ENCODE results near the gene PLCG1.

Gene PLCG1

GRCh38 chr20:41180599-41181333 lies 43.4 kb downstream of the PLCG1 start:
- DNase-seq (ENCODE audit: low read depth) = no peak

DNA sequence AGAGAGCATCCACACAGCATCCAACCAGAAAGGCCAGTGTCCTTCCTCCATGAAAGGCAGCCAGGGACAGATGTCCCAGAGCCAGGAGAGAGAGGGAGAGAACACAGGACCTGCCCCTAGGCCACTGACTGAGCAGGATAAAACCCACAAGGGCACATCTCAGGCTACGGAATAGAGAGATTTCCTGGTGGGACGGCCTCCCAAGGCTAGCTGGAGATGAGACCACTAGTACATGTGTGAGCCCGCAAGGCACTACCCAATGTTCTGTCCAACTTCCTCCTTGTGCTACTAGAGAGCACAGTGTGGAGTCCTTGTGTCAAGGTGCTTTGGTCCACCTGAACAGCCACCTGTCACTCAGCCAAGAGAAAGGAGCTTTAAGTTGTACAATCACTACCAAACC lies 44.2 kb downstream of the PLCG1 start:
- DNase-seq (ENCODE audit: low read depth) = no peak

GRCh38 chr20:41182296-41183212 lies 45.2 kb downstream of the PLCG1 start:
- DNase-seq (ENCODE audit: low read depth) = no peak

DNA sequence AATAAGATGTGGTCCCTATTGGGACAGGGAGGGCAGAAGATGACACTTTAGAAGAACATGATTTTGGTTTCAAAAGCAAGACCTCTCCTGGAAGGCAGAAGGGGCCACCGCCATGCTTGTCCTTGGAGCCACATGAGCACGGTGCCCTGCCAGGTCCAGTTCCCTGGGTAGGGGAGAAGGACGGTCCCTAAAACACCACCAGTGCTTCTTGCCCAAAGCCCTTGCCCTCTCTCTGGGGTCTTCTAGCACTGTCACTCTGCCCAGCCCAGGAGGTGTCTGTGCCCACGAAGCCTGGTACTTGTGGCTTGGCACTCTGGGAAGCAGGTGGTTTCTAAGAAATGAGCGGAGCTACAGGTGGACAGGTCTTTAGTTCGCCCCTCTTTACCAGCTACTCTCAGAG lies 46.0 kb downstream of the PLCG1 start:
- no peak for DNase-seq (ENCODE audit: low read depth)

DNA sequence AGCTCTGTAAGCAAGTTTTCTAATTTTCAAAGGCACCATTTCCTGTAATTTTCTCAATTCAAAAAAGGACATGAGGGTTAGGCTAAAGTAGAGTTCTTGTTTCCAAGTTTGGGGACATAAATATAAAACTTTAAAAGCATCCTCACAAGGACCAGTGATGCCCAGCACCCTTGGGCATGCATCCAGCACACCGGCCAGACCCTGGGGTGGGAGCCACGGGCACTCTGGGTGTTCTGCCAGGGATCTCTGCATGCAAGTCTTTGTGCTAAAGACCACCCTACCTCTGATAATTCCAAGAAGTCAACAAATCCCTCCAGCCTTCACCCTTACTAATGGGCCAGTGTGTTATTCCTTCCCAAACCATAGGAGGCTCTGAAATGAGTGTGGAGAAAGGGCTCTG lies 46.5 kb downstream of the PLCG1 start:
- DNase-seq (ENCODE audit: low read depth) = no peak

- DNase-seq (ENCODE audit: low read depth) = no peak
These were observed 47.8 kb downstream of the PLCG1 start for GRCh38 chr20:41185013-41185757.

DNA sequence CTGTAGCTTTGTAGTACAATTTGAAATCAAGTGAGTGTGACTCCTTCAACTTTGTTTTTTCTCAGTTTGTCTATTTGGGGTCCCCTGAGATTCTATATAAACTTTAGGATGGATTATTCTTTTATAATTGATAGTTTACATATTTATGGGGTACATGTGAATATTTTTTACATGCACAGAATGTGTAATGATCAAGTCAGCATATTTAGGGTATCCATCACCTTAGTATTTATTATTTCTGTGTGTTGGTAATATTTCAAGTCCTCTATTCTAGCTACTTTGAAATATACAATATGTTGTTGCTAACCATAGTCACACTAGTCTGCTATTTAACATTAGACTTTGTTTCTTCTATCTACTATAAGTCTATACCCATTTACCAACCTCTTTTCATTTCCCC lies 50.3 kb downstream of the PLCG1 start:
- no peak for DNase-seq (ENCODE audit: low read depth)

DNA sequence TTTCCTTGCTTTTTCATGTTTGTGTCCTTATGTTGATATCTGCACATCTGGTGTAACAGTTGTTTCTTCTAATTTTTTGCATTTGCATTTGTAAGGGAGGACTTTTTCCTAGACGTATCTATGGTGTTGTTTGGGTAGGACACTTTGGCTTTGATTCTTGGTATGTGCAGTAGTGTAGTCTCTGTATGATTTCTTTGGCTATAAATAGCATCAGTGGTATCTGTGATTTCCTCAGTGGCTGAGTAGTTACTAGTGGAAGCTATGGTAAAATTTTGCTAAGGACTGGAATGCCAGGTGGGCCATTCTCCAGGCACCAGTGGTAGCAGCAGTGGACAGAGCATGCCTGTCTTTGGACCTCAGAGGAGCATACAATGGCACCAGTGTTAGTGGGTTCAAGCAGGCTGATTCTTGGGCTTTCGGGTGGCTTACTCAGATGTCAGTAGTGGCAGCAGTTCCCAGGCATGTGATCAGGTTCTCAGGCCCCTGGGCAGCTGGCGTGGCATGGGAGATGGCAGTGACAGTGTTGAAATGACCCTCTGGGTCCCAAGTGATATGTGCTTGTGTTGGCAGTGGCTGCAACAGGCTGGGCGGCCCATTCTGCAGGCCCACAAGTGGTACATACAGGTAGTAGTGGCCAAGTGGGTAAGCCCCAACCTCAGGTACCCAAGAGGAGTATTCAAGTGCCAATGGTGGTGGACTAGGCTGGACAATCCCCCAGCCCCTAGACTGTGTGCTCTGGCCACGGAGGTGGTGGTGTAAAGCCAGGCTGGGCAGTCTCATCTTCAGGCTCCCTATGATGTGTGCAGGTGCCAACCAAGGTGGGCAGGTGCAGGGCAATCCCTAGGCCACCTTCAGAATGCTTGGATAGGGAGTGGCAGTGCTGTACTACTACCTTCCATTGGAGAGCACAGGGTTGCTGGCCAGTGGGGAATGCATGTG lies 54.5 kb downstream of the PLCG1 start:
- no peak for DNase-seq (ENCODE audit: low read depth)

GRCh38 chr20:41192575-41192974 lies 55.2 kb downstream of the PLCG1 start:
- DNase-seq (ENCODE audit: low read depth) = no peak

DNA sequence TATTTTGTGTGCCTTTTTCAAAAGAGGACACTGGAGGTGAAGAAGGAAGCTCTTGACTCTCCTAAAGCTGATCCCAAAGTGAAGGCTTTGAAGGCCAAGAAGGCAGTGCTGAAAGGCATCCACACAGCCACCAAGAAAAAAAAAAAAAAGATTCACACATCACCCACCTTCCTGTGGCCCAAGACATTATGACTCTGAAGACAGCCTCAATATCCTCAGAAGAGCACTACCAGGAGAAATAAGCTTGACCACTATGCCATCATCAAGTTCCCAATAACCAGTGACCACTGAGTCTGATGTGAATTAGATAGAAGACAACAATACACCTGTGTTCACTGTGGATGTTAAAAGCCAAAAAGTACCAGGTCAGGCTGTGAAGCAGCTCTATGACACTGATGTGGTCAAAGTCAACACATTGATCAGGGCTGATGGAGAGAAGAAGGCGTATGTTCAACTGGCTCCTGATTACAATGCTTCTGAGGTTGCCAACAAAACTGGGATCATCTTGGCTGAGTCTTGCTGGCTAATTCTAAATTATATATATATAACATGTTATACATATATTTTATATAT lies 59.4 kb downstream of the PLCG1 start:
- no peak for DNase-seq (ENCODE audit: low read depth)

- DNase-seq (ENCODE audit: low read depth) = no peak
These were observed 61.1 kb downstream of the PLCG1 start for GRCh38 chr20:41198443-41198842.

- no peak for DNase-seq (ENCODE audit: low read depth)
These were observed 63.3 kb downstream of the PLCG1 start for GRCh38 chr20:41200446-41201202.

- no peak for DNase-seq (ENCODE audit: low read depth)
These were observed 64.4 kb downstream of the PLCG1 start for GRCh38 chr20:41201760-41202159.

GRCh38 chr20:41202426-41202825 lies 65.1 kb downstream of the PLCG1 start:
- DNase-seq (ENCODE audit: low read depth) = no peak

GRCh38 chr20:41203660-41204059 lies 66.3 kb downstream of the PLCG1 start:
- DNase-seq (ENCODE audit: low read depth) = no peak

- no peak for DNase-seq (ENCODE audit: low read depth)
These were observed 67.2 kb downstream of the PLCG1 start for GRCh38 chr20:41204304-41205265.

- DNase-seq (ENCODE audit: low read depth) = no peak
These were observed 68.0 kb downstream of the PLCG1 start for GRCh38 chr20:41205313-41205712.

DNA sequence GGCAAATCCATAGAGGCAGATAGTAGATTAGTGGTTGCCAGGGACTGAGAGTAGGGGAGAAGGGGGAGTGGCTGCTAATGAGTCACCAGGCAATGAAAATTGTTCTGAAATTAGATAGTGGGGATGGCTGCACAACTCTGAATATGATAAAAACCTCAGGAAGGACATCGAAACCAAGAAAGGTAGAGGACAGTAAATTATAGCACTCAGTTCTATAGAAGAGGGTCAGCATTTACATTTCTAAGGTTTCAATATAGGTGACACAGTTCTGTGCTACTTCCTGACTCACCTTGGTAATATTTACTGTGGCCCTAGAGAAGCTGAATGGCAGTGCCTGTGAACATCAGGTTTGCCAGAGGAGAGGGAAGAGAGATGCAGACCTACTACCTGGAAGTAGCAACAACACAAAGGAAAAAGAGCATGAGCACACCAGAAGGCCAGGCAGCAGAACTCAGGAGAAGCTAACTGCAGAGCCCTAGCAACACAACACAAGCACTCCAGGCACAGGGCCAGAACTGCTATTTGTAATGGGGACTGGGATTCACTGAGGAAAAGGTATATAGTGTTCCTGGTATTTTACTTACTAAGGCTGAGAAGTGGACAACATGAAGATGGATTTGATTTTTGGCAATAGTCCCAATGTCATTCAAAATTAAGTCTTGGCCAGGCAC lies 75.9 kb downstream of the PLCG1 start:
- DNase-seq (ENCODE audit: low read depth) = no peak

DNA sequence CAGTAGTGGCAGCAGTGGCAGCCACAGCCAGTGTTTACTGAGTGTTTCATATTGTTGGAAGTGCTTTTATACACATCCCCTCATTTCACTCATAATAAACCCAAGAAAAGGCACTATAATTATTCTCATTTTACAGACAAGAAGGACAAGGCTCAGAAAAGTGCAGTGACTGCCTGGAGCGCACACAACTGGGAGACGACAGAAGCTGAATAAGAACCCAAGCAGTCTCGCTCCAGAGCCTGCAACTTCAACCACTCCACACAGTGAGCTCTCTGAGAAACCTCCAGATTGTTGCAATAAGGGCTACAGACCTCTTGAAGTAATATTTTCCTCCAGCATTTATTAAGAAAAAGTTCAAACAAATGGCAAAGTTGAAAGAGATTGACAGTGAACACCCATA lies 76.9 kb downstream of the PLCG1 start:
- DNase-seq (ENCODE audit: low read depth) = no peak
